HepG2 (cell line): ENCODE measurements around the gene ACER3.

Source experiments
- CTCF ChIP-seq: sonication (generic); formaldehyde crosslinking; IDR thresholded peaks from 2 replicates; pipeline ENCODE4 v1.5.0; 2020; ENCODE audit warnings: mild to moderate bottlenecking, missing genetic modification reagents, moderate library complexity
- MAFK ChIP-seq, 2 experiments: IDR thresholded peaks in 1 of 2; conservative IDR thresholded peaks in 1 of 2; 2 replicates each; pipeline ENCODE4 v1.6.1; 2011; ENCODE audit warnings: improper control_type of control experiment in 2 of 2, low read length in 2 of 2
- MLX ChIP-seq: IDR thresholded peaks from 2 replicates; pipeline ENCODE4 v1.6.1; 2016
- SIN3A ChIP-seq: IDR thresholded peaks from 2 replicates; pipeline ENCODE4 v1.6.1; 2011; ENCODE audit warnings: low read depth, mild to moderate bottlenecking, control low read depth, low read length, borderline replicate concordance
- ZNF24 ChIP-seq: fragments of 450-650 bp; IDR thresholded peaks from 2 replicates; pipeline ENCODE4 v1.6.1; 2017; ENCODE audit warnings: antibody characterized with exemption, mild to moderate bottlenecking
- ZNF432 ChIP-seq: sonication (generic); formaldehyde crosslinking; IDR thresholded peaks from 2 replicates; pipeline ENCODE4 v1.5.0; 2020; ENCODE audit warnings: missing genetic modification reagents, mild to moderate bottlenecking, borderline replicate concordance

GRCh38 chr11:77052518-77052917, 191.8 kb downstream of the ACER3 start:
- TF ChIP-seq ZNF24 (no peak), SIN3A (no peak), CTCF (CRISPR knock-in tag) (no peak), MLX (CRISPR knock-in tag) (no peak), ZNF432 (CRISPR knock-in tag) (no peak), MAFK (conservative IDR thresholded peaks at IDR 0.05 in 1 of 2, IDR thresholded peaks at IDR 0.05 in 1 of 2; ENCODE audit: low read length in 2 of 2) (no peak)
